H9 (cell line): ENCODE results near the gene NAA10. TPM values are rescaled to one million over a fixed set of nuclear protein-coding genes. Genes with fewer than 3 reads are reported as not detected.

Experiments
- DNase-seq: peaks from one replicate; pipeline ENCODE4 v3.0.0-alpha.2; 2017
- H2AFZ ChIP-seq: one replicate; pipeline ENCODE4 v1.6.1; 2013; ENCODE audit warnings: mild to moderate bottlenecking, low read length, control low read depth, moderate library complexity
- H2AK5ac ChIP-seq: 2 replicates; pipeline ENCODE4 v1.6.1; 2013; ENCODE audit warnings: low read length, control low read depth, mixed read lengths; ENCODE audit not compliant: insufficient read length
- H2BK120ac ChIP-seq: one replicate; pipeline ENCODE4 v1.6.1; 2013; ENCODE audit warnings: low read depth, mild to moderate bottlenecking, low read length, control low read depth, inconsistent platforms; ENCODE audit not compliant: poor library complexity, severe bottlenecking
- H2BK12ac ChIP-seq: 2 replicates; pipeline ENCODE4 v1.6.1; 2013; ENCODE audit warnings: low read length, control low read depth, mixed read lengths, low read depth; ENCODE audit not compliant: insufficient read length
- H2BK15ac ChIP-seq: 2 replicates; pipeline ENCODE4 v1.6.1; 2013; ENCODE audit warnings: low read depth, low read length, control low read depth
- H2BK20ac ChIP-seq: one replicate; pipeline ENCODE4 v1.6.1; 2013; ENCODE audit warnings: low read depth, mild to moderate bottlenecking, low read length, control low read depth, inconsistent platforms; ENCODE audit not compliant: poor library complexity, severe bottlenecking
- H2BK5ac ChIP-seq: 2 replicates; pipeline ENCODE4 v1.6.1; 2013; ENCODE audit warnings: low read length, control low read depth, mixed read lengths; ENCODE audit not compliant: insufficient read length
- H3K14ac ChIP-seq: 2 replicates; pipeline ENCODE4 v1.6.1; 2013; ENCODE audit warnings: low read length, control low read depth; ENCODE audit not compliant: insufficient read depth
- H3K18ac ChIP-seq: 2 replicates; pipeline ENCODE4 v1.6.1; 2013; ENCODE audit warnings: low read depth, mild to moderate bottlenecking, mixed read lengths, low read length, control low read depth; ENCODE audit not compliant: insufficient read length
- H3K23ac ChIP-seq: 2 replicates; pipeline ENCODE4 v1.6.1; 2013; ENCODE audit warnings: low read length, control low read depth, mixed read lengths, low read depth; ENCODE audit not compliant: insufficient read length
- H3K23me2 ChIP-seq: 2 replicates; pipeline ENCODE4 v1.6.1; 2013; ENCODE audit warnings: low read depth, mild to moderate bottlenecking, mixed read lengths, low read length, control low read depth; ENCODE audit not compliant: insufficient read length, poor library complexity, severe bottlenecking
- H3K27ac ChIP-seq: 2 replicates; pipeline ENCODE4 v1.5.1; 2013; ENCODE audit warnings: low read length, control low read depth, mixed read lengths, low read depth; ENCODE audit not compliant: insufficient read length
- H3K27me3 ChIP-seq: 2 replicates; pipeline ENCODE4 v1.6.1; 2013; ENCODE audit warnings: low read length, control low read depth, inconsistent platforms; ENCODE audit not compliant: insufficient read depth
- H3K4ac ChIP-seq: 2 replicates; pipeline ENCODE4 v1.6.1; 2013; ENCODE audit warnings: low read depth, mild to moderate bottlenecking, control low read depth, inconsistent platforms, low read length, moderate library complexity
- H3K4me1 ChIP-seq: 2 replicates; pipeline ENCODE4 v1.6.1; 2013; ENCODE audit warnings: low read length, control low read depth, inconsistent platforms; ENCODE audit not compliant: insufficient read depth
- H3K4me2 ChIP-seq: 2 replicates; pipeline ENCODE4 v1.6.1; 2013; ENCODE audit warnings: low read length, control low read depth, mixed read lengths; ENCODE audit not compliant: insufficient read length, insufficient read depth
- H3K56ac ChIP-seq: 2 replicates; pipeline ENCODE4 v1.6.1; 2013; ENCODE audit warnings: low read depth, mild to moderate bottlenecking, mixed read lengths, low read length, control low read depth; ENCODE audit not compliant: insufficient read length
- H3K79me1 ChIP-seq: 2 replicates; pipeline ENCODE4 v1.6.1; 2013; ENCODE audit warnings: low read depth, mild to moderate bottlenecking, moderate library complexity, low read length, control low read depth, inconsistent platforms; ENCODE audit not compliant: insufficient read depth, poor library complexity, severe bottlenecking
- H3K79me2 ChIP-seq: 2 replicates; pipeline ENCODE4 v1.6.1; 2013; ENCODE audit warnings: low read length, control low read depth, inconsistent platforms; ENCODE audit not compliant: insufficient read depth
- H3K9ac ChIP-seq: 2 replicates; pipeline ENCODE4 v1.6.1; 2013; ENCODE audit warnings: low read length, control low read depth, mixed read lengths; ENCODE audit not compliant: insufficient read length; ENCODE audit errors: extremely low read depth
- H3K9me3 ChIP-seq: one replicate; pipeline ENCODE4 v1.6.1; 2013; ENCODE audit warnings: low read depth, low read length, inconsistent platforms; ENCODE audit not compliant: control insufficient read depth
- H3T11ph ChIP-seq: one replicate; pipeline ENCODE4 v1.6.1; 2013; ENCODE audit warnings: mild to moderate bottlenecking, low read length, control low read depth, inconsistent platforms
- H4K20me1 ChIP-seq: one replicate; pipeline ENCODE4 v1.6.1; 2013; ENCODE audit not compliant: control insufficient read depth, insufficient read length, insufficient read depth
- H4K5ac ChIP-seq: 2 replicates; pipeline ENCODE4 v1.6.1; 2013; ENCODE audit warnings: low read depth, mild to moderate bottlenecking, mixed read lengths, low read length, control low read depth; ENCODE audit not compliant: insufficient read length
- H4K8ac ChIP-seq: replicated peaks from 2 replicates; pipeline ENCODE4 v1.6.1; 2013; ENCODE audit warnings: low read length, control low read depth, mixed read lengths, low read depth; ENCODE audit not compliant: insufficient read length
- H4K91ac ChIP-seq: 2 replicates; pipeline ENCODE4 v1.6.1; 2013; ENCODE audit warnings: low read depth, mild to moderate bottlenecking, moderate library complexity, mixed read lengths, low read length, control low read depth; ENCODE audit not compliant: insufficient read length
- H3K27ac Mint-ChIP-seq, 3 experiments: 2 replicates in 2 of 3; 3 replicates in 1 of 3; pipeline ENCODE4 v1.8.0; 2020 to 2021; ENCODE audit warnings: mixed read lengths in 3 of 3, mild to moderate bottlenecking in 1 of 3, moderate library complexity in 1 of 3
- H3K27me3 Mint-ChIP-seq: 2 replicates; pipeline ENCODE4 v1.8.0; 2021; ENCODE audit warnings: low read depth, mild to moderate bottlenecking, moderate library complexity, mixed read lengths
- H3K36me3 Mint-ChIP-seq, 3 experiments: 2 replicates in 2 of 3; 3 replicates in 1 of 3; pipeline ENCODE4 v1.8.0; 2020 to 2021; ENCODE audit warnings: low read depth in 3 of 3, mixed read lengths in 3 of 3; ENCODE audit not compliant: insufficient read depth in 1 of 3
- H3K4me1 Mint-ChIP-seq, 2 experiments: 2 replicates each; pipeline ENCODE4 v1.8.0; 2020; ENCODE audit warnings: mixed read lengths in 2 of 2
- H3K4me3 Mint-ChIP-seq, 2 experiments: 2 replicates in 1 of 2; 3 replicates in 1 of 2; pipeline ENCODE4 v1.8.0; 2020 to 2021; ENCODE audit warnings: mild to moderate bottlenecking in 2 of 2, mixed read lengths in 2 of 2, moderate library complexity in 1 of 2
- H3K9me3 Mint-ChIP-seq, 2 experiments: 2 replicates in 1 of 2; 3 replicates in 1 of 2; pipeline ENCODE4 v1.8.0; 2020; ENCODE audit warnings: mild to moderate bottlenecking in 2 of 2, mixed read lengths in 2 of 2, moderate library complexity in 1 of 2
- WGBS: extraction: QIAGEN DNeasy Blood & Tissue Kit; methylation state at CpG from one replicate; pipeline ENCODE4 v1.1.7; 2013; ENCODE audit warnings: missing lambda C conversion rate, low lambda C conversion rate, mixed read lengths; ENCODE audit not compliant: insufficient read length; ENCODE audit errors: extremely low coverage; 5-methylcytosine and 5-hydroxymethylcytosine counted together
- total RNA-seq: library from RNA; stranded (reverse); gene quantifications from 2 replicates; pipeline ENCODE4 v1.2.1, GENCODE V29; 2021
- TF ChIP-seq, protein P1 (sequence below): fragments of 200-600 bp; sonication (generic); conservative IDR thresholded peaks from 3 replicates; pipeline ENCODE4 v1.8.0; 2021; ENCODE audit warnings: antibody characterized with exemption, mild to moderate bottlenecking

Gene NAA10
- total RNA-seq, 1 experiment from 2014 or later, result 101 TPM

DNA sequence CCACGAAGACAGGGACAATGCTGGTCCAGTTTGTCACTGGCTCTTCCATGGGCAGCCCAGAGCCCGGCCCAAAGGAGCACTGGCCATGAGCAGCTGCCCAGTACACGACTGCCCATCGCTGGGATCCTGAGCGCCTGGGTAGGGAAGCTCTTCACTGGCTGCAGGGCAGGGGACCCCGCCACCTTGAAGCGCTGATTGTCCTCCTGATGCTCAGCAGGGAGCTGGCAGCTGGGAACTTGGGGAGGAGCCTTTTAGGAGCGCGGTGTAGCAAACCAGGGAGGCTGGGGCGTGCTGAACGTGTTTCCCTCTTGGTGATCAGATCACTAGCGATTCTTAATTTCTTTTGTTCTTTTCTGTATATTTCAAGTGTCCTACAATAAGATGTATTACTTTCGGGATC, 50.7 kb downstream of the NAA10 start:
- no peak overlapping the region for H3K27ac Mint-ChIP-seq
- Histone ChIP-seq H3K9me3 (peaks cover 11% of the 10 kb centered on the region), H3K79me1 (no peaks in the 10 kb centered on the region), H3K18ac (no peak overlapping the region), H3K27me3 (no peaks in the 10 kb centered on the region), H2BK120ac (no peak overlapping the region), H2BK12ac (no peak overlapping the region), H3K4me2 (no peak overlapping the region), H3K4me1 (no peaks in the 10 kb centered on the region), H4K8ac (no peak overlapping the region), H3T11ph (no peak overlapping the region), H3K23me2 (peaks cover 4% of the 10 kb centered on the region), H3K23ac (no peak overlapping the region), H2AFZ (no peak overlapping the region), H3K79me2 (no peaks in the 10 kb centered on the region), H2BK15ac (no peak overlapping the region), H2AK5ac (no peak overlapping the region), H3K4ac (no peak overlapping the region), H4K20me1 (no peaks in the 10 kb centered on the region), H3K14ac (no peak overlapping the region), H3K56ac (no peak overlapping the region), H4K5ac (no peak overlapping the region), H2BK5ac (no peak overlapping the region), H4K91ac (no peak overlapping the region), H2BK20ac (no peak overlapping the region), H3K27ac (no peak overlapping the region), H3K9ac (no peak overlapping the region)
- peaks cover 4 to 13% (median 10%) of the 10 kb centered on the region in 3 experiments; a peak in 6 of 7 replicates for H3K36me3 Mint-ChIP-seq
- H3K4me1 Mint-ChIP-seq, result peaks cover 17 to 40% of the 10 kb centered on the region in 2 experiments
- H3K9me3 Mint-ChIP-seq, result peaks cover 46 to 69% of the 10 kb centered on the region in 2 experiments
- H3K4me3 Mint-ChIP-seq, result peak overlapping the region; percentile 15 to 27; a peak in 3 of 5 replicates
- DNase-seq, result no peak
- H3K27me3 Mint-ChIP-seq, result peaks cover 35% of the 10 kb centered on the region
- no CpG with 5 or more reads among the region's 13 CpGs for WGBS
- TF ChIP-seq, protein P1, sequence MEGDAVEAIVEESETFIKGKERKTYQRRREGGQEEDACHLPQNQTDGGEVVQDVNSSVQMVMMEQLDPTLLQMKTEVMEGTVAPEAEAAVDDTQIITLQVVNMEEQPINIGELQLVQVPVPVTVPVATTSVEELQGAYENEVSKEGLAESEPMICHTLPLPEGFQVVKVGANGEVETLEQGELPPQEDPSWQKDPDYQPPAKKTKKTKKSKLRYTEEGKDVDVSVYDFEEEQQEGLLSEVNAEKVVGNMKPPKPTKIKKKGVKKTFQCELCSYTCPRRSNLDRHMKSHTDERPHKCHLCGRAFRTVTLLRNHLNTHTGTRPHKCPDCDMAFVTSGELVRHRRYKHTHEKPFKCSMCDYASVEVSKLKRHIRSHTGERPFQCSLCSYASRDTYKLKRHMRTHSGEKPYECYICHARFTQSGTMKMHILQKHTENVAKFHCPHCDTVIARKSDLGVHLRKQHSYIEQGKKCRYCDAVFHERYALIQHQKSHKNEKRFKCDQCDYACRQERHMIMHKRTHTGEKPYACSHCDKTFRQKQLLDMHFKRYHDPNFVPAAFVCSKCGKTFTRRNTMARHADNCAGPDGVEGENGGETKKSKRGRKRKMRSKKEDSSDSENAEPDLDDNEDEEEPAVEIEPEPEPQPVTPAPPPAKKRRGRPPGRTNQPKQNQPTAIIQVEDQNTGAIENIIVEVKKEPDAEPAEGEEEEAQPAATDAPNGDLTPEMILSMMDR, result no peak
